IMR-90 (cell line): ENCODE measurements around the gene TMEM74B. TPM values are rescaled to one million over a fixed set of nuclear protein-coding genes. Genes with fewer than 3 reads are reported as not detected.

Experiments used
- ATAC-seq: fragments of 200-7000 bp; cut with Tn5 transposase; 2 replicates; pipeline ENCODE4 v1.9.1; 2020; ENCODE audit warnings: low read depth, mild to moderate bottlenecking, moderate library complexity
- BruUV-seq: library from RNA; stranded (reverse); fragments of 400-500 nt; replicated peaks from 2 replicates; lab custom pipeline; 2021; lab: Mats Ljungman, UMichigan
- CTCF ChIA-PET: fragments of 300-600 bp; formaldehyde crosslinking; extraction: SDS; loops from one replicate; lab custom pipeline; 2021; ENCODE audit warnings: antibody characterized with exemption; lab: Yijun Ruan, JAX
- POLR2A ChIA-PET: fragments of 300-600 bp; sonication (Branson Sonifier 250); formaldehyde crosslinking; loops from one replicate; lab custom pipeline; 2022; ENCODE audit warnings: antibody characterized with exemption; ENCODE audit not compliant: unreplicated experiment; lab: Charles Lee
- DNase-seq: peaks from one replicate; pipeline ENCODE4 v3.0.0; 2013
- H2AFZ ChIP-seq: replicated peaks from 2 replicates; pipeline ENCODE3; 2013; ENCODE audit warnings: low read length, mild to moderate bottlenecking; ENCODE audit not compliant: poor library complexity
- H2AK5ac ChIP-seq: 2 replicates; pipeline ENCODE4 v1.6.1; 2013; ENCODE audit warnings: low read depth, low read length, inconsistent platforms
- H2AK9ac ChIP-seq: replicated peaks from 2 replicates; pipeline ENCODE3; 2013; ENCODE audit warnings: mild to moderate bottlenecking, low read depth, low read length, moderate library complexity; ENCODE audit not compliant: poor library complexity
- H2BK120ac ChIP-seq: 2 replicates; pipeline ENCODE4 v1.6.1; 2013; ENCODE audit warnings: low read depth, low read length, inconsistent platforms
- H2BK15ac ChIP-seq: 3 replicates; pipeline ENCODE4 v1.6.1; 2013; ENCODE audit warnings: low read depth, low read length, inconsistent platforms
- H2BK20ac ChIP-seq: 2 replicates; pipeline ENCODE4 v1.6.1; 2013; ENCODE audit warnings: low read depth, mild to moderate bottlenecking, inconsistent platforms, low read length, moderate library complexity
- H2BK5ac ChIP-seq: 2 replicates; pipeline ENCODE4 v1.6.1; 2013; ENCODE audit warnings: mild to moderate bottlenecking, low read depth, low read length, inconsistent platforms; ENCODE audit not compliant: poor library complexity, severe bottlenecking
- H3K14ac ChIP-seq: replicated peaks from 2 replicates; pipeline ENCODE4 v1.6.1; 2013; ENCODE audit warnings: low read depth, low read length, inconsistent platforms
- H3K18ac ChIP-seq: 2 replicates; pipeline ENCODE4 v1.6.1; 2013; ENCODE audit warnings: low read depth, low read length, control low read depth
- H3K23ac ChIP-seq: 2 replicates; pipeline ENCODE4 v1.6.1; 2013; ENCODE audit warnings: low read depth, low read length, inconsistent platforms
- H3K27ac ChIP-seq: 2 replicates; pipeline ENCODE4 v1.5.1; 2013; ENCODE audit warnings: mild to moderate bottlenecking, control low read depth, low read length; ENCODE audit not compliant: insufficient read depth
- H3K27me3 ChIP-seq: 2 replicates; pipeline ENCODE4 v1.6.1; 2013; ENCODE audit warnings: low read length; ENCODE audit not compliant: control insufficient read depth, insufficient read depth
- H3K36me3 ChIP-seq: 2 replicates; pipeline ENCODE4 v1.6.1; 2013; ENCODE audit warnings: low read length, mixed read lengths; ENCODE audit not compliant: control insufficient read depth, insufficient read depth
- H3K4ac ChIP-seq: 2 replicates; pipeline ENCODE4 v1.6.1; 2013; ENCODE audit warnings: low read depth, low read length, inconsistent platforms
- H3K4me1 ChIP-seq: 2 replicates; pipeline ENCODE4 v1.6.1; 2013; ENCODE audit warnings: low read length, mixed read lengths; ENCODE audit not compliant: control insufficient read depth, insufficient read depth
- H3K4me2 ChIP-seq: 2 replicates; pipeline ENCODE4 v1.6.1; 2013; ENCODE audit warnings: low read depth, mild to moderate bottlenecking, control low read depth, low read length, moderate library complexity
- H3K4me3 ChIP-seq: 2 replicates; pipeline ENCODE4 v1.5.1; 2013; ENCODE audit warnings: low read depth, mild to moderate bottlenecking, control low read depth, low read length, moderate library complexity; ENCODE audit not compliant: insufficient read depth
- H3K56ac ChIP-seq: 2 replicates; pipeline ENCODE4 v1.6.1; 2013; ENCODE audit warnings: low read length, inconsistent platforms; ENCODE audit not compliant: insufficient read depth; ENCODE audit errors: extremely low read depth
- H3K79me1 ChIP-seq, 2 experiments: 2 replicates each; pipeline ENCODE4 v1.6.1; 2013; ENCODE audit warnings: low read length in 2 of 2, inconsistent platforms in 1 of 2, low read depth in 1 of 2
- H3K9ac ChIP-seq: 2 replicates; pipeline ENCODE4 v1.6.1; 2013; ENCODE audit warnings: low read depth, low read length, control low read depth
- H3K9me1 ChIP-seq: 2 replicates; pipeline ENCODE4 v1.6.1; 2013; ENCODE audit warnings: low read length, inconsistent platforms; ENCODE audit not compliant: insufficient read depth
- H3K9me3 ChIP-seq: 2 replicates; pipeline ENCODE4 v1.6.1; 2013; ENCODE audit warnings: low read length; ENCODE audit not compliant: control insufficient read depth, insufficient read depth
- H4K20me1 ChIP-seq: 2 replicates; pipeline ENCODE4 v1.6.1; 2013; ENCODE audit warnings: low read length, inconsistent platforms; ENCODE audit not compliant: insufficient read depth
- H4K5ac ChIP-seq: 2 replicates; pipeline ENCODE4 v1.6.1; 2013; ENCODE audit warnings: mild to moderate bottlenecking, low read depth, low read length, control low read depth
- H4K8ac ChIP-seq, 2 experiments: 2 replicates each; pipeline ENCODE4 v1.6.1; 2013; ENCODE audit warnings: low read depth in 2 of 2, low read length in 2 of 2, control low read depth in 1 of 2, inconsistent platforms in 1 of 2
- H4K91ac ChIP-seq: 2 replicates; pipeline ENCODE4 v1.6.1; 2013; ENCODE audit warnings: low read depth, low read length, inconsistent platforms; ENCODE audit not compliant: insufficient read depth
- BHLHE40 ChIP-seq: fragments of 150-350 bp; IDR thresholded peaks from 2 replicates; pipeline ENCODE4 v1.6.1; 2016; ENCODE audit warnings: mild to moderate bottlenecking, low read depth, low read length
- FOS ChIP-seq: fragments of 150-350 bp; IDR thresholded peaks from 2 replicates; pipeline ENCODE4 v1.6.1; 2016; ENCODE audit warnings: low read depth, low read length
- MAFK ChIP-seq: IDR thresholded peaks from 2 replicates; pipeline ENCODE4 v1.6.1; 2012; ENCODE audit warnings: low read depth, low read length, improper control_type of control experiment
- MAZ ChIP-seq: IDR thresholded peaks from 2 replicates; pipeline ENCODE4 v1.6.1; 2012; ENCODE audit warnings: low read depth, mild to moderate bottlenecking, low read length, improper control_type of control experiment, moderate library complexity, borderline replicate concordance
- MXI1 ChIP-seq: IDR thresholded peaks from 2 replicates; pipeline ENCODE4 v1.6.1; 2012; ENCODE audit warnings: low read depth, mild to moderate bottlenecking, low read length, moderate library complexity, borderline replicate concordance
- POLR2A ChIP-seq: IDR thresholded peaks from 2 replicates; pipeline ENCODE4 v1.6.1; 2012; ENCODE audit warnings: mild to moderate bottlenecking, low read depth, low read length
- RCOR1 ChIP-seq: IDR thresholded peaks from 2 replicates; pipeline ENCODE4 v1.6.1; 2012; ENCODE audit warnings: mild to moderate bottlenecking, low read length, improper control_type of control experiment; ENCODE audit not compliant: insufficient replicate concordance
- WGBS, 2 experiments: methylation state at CpG; one replicate each; pipeline versions ENCODE4 v1.1.5 to v1.1.7; 2013; ENCODE audit warnings: missing lambda C conversion rate in 2 of 2; ENCODE audit not compliant: insufficient read length in 1 of 2; ENCODE audit errors: extremely low coverage in 2 of 2; 5-methylcytosine and 5-hydroxymethylcytosine counted together
- dilution Hi-C: fragments of 300-500 bp; cut with HindIII; formaldehyde crosslinking; loops from one replicate; pipeline ENCODE4 v1.14.3; 2018; ENCODE audit warnings: low sequenced_read_pairs; ENCODE audit not compliant: unreplicated experiment
- in situ Hi-C: fragments of 300-500 bp; cut with MboI; formaldehyde crosslinking; loops from 3 replicates; pipeline ENCODE4 v1.14.3; 2019; ENCODE audit warnings: low sequenced_read_pairs, inconsistent platforms, mixed read lengths
- intact Hi-C: fragments of 100-400 bp; cut with micrococcal nuclease; formaldehyde crosslinking; loops from 2 replicates; pipeline ENCODE4 v1.10.0; 2022
- polyA plus RNA-seq, 3 experiments: library from polyadenylated mRNA; depleted of rRNA; stranded (reverse); fragments of >200 nt; gene quantifications; 2 replicates each; pipeline ENCODE4 v1.2.3, GENCODE V29; 2012; ENCODE audit warnings: low replicate concordance in 1 of 3
- total RNA-seq: library from RNA; depleted of rRNA; stranded (reverse); fragments of >200 nt; gene quantifications from 2 replicates; pipeline ENCODE4 v1.2.3, GENCODE V29; 2012
- TF ChIP-seq, protein P1 (sequence below): fragments of 150-350 bp; IDR thresholded peaks from 2 replicates; pipeline ENCODE4 v1.6.1; 2016; ENCODE audit warnings: low read depth, mild to moderate bottlenecking, low read length, moderate library complexity, borderline replicate concordance

The TMEM74B gene
- total and polyA plus RNA-seq, 2 of the 4 experiments (the other 2 are of a cell fraction) = 0.03 TPM; not detected in 1

DNA sequence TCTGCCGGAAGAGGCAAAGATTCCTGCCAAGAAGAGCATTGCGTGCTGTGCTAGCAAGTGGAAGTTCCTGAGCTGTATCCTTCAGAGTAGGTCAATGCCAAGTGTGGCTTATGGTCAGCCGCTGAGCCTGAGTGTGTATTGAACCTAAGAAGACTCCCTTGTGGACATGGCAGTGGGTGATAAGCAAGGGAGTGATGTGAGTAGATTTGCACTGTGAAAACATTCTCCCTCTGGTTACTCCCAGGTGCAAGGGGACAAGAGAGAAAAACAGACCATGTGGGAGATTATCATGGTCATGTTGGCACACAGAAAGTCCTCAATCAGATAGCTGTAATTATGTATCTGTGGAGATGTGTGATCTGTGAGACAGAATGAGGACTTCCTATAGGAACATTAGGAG is 6.1 kb upstream of the TMEM74B start:
- H4K20me1 ChIP-seq = no peaks in the 10 kb centered on the region; the same call in 1 of the 2 replicates
- H2BK20ac ChIP-seq = no peak overlapping the region
- H2BK120ac ChIP-seq = no peak overlapping the region
- no peaks in the 10 kb centered on the region for H3K9me3 ChIP-seq
- ChIA-PET POLR2A (no interaction called here), CTCF (interaction anchor here (0.5 kb wide), 1 partner anchor 318 kb away, joined by 3 read pairs; no protein-coding TSS in a partner anchor)
- H3K4me3 ChIP-seq = no peak overlapping the region
- H2BK5ac ChIP-seq = no peak overlapping the region
- dilution Hi-C loops = no loop called here
- no peak overlapping the region for H3K14ac ChIP-seq
- H3K56ac ChIP-seq = no peak overlapping the region
- H2BK15ac ChIP-seq = no peak overlapping the region
- no peak for TF ChIP-seq FOS
- TF ChIP-seq, protein P1, sequence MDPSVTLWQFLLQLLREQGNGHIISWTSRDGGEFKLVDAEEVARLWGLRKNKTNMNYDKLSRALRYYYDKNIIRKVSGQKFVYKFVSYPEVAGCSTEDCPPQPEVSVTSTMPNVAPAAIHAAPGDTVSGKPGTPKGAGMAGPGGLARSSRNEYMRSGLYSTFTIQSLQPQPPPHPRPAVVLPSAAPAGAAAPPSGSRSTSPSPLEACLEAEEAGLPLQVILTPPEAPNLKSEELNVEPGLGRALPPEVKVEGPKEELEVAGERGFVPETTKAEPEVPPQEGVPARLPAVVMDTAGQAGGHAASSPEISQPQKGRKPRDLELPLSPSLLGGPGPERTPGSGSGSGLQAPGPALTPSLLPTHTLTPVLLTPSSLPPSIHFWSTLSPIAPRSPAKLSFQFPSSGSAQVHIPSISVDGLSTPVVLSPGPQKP = no peak
- TF ChIP-seq POLR2A = no peak
- no peak for TF ChIP-seq MAFK
- TF ChIP-seq RCOR1 = no peak
- TF ChIP-seq MAZ = no peak
- no peak for TF ChIP-seq BHLHE40
- TF ChIP-seq MXI1 = no peak
- no peak overlapping the region for H4K5ac ChIP-seq
- no peaks in the 10 kb centered on the region for H3K79me1 ChIP-seq
- no peak for ATAC-seq
- H3K27me3 ChIP-seq = peaks cover 47% of the 10 kb centered on the region
- in situ Hi-C loops = no loop called here
- H3K9ac ChIP-seq = no peak overlapping the region
- H4K8ac ChIP-seq = no peak overlapping the region
- no peak for DNase-seq
- no peak overlapping the region for H3K4ac ChIP-seq
- no peak overlapping the region for H3K18ac ChIP-seq
- peaks cover 3% of the 10 kb centered on the region; the same call in 1 of the 2 replicates for H3K9me1 ChIP-seq
- no peak overlapping the region for H3K27ac ChIP-seq
- no TSS peak for BruUV-seq
- H3K4me2 ChIP-seq = no peak overlapping the region
- no peaks in the 10 kb centered on the region for H3K36me3 ChIP-seq
- no peak overlapping the region for H2AK9ac ChIP-seq
- H3K4me1 ChIP-seq = no peaks in the 10 kb centered on the region
- no peak overlapping the region for H4K91ac ChIP-seq
- WGBS, 2 experiments = no CpG with 5 or more reads among the region's 3 CpGs
- intact Hi-C loops = no loop called here
- H2AK5ac ChIP-seq = no peak overlapping the region
- no peak overlapping the region for H2AFZ ChIP-seq
- no peak overlapping the region for H3K23ac ChIP-seq
